WERI-Rb-1 (cell line): ENCODE results near the gene PLD4.
"Not testable (repeated sequence)": the region's sequence is repeated elsewhere in the genome, so short reads cannot be mapped to it uniquely, and the experiment has no call there.

ENCODE experiments used
- DNase-seq: peaks from one replicate; pipeline ENCODE4 v3.0.0-alpha.2; 2020
- H3K27ac ChIP-seq: fragments of 250-450 bp; sonication (Bioruptor Pico); 2 replicates; pipeline ENCODE4 v1.5.1; 2020; ENCODE audit warnings: mild to moderate bottlenecking, moderate library complexity
- H3K27me3 ChIP-seq: fragments of 250-450 bp; sonication (Bioruptor Pico); 2 replicates; pipeline ENCODE4 v1.5.1; 2021; ENCODE audit warnings: mild to moderate bottlenecking, low read depth, moderate library complexity; ENCODE audit not compliant: insufficient read depth, severe bottlenecking
- H3K36me3 ChIP-seq: fragments of 250-450 bp; sonication (Bioruptor Pico); 2 replicates; pipeline ENCODE4 v1.5.1; 2020; ENCODE audit warnings: mild to moderate bottlenecking, moderate library complexity
- H3K4me3 ChIP-seq: 2 replicates; pipeline ENCODE4 v1.5.1; 2011; ENCODE audit warnings: low read depth, mild to moderate bottlenecking, control low read depth, low read length
- H3K9me3 ChIP-seq: fragments of 250-450 bp; sonication (Bioruptor Pico); 2 replicates; pipeline ENCODE4 v1.5.1; 2021; ENCODE audit warnings: mild to moderate bottlenecking, moderate library complexity; ENCODE audit not compliant: severe bottlenecking
- TF ChIP-seq, protein P1 (sequence below): IDR thresholded peaks from 2 replicates; pipeline ENCODE4 v1.5.1; 2011; ENCODE audit warnings: low read depth, mild to moderate bottlenecking, control low read depth, inconsistent platforms, low read length

Gene PLD4

DNA sequence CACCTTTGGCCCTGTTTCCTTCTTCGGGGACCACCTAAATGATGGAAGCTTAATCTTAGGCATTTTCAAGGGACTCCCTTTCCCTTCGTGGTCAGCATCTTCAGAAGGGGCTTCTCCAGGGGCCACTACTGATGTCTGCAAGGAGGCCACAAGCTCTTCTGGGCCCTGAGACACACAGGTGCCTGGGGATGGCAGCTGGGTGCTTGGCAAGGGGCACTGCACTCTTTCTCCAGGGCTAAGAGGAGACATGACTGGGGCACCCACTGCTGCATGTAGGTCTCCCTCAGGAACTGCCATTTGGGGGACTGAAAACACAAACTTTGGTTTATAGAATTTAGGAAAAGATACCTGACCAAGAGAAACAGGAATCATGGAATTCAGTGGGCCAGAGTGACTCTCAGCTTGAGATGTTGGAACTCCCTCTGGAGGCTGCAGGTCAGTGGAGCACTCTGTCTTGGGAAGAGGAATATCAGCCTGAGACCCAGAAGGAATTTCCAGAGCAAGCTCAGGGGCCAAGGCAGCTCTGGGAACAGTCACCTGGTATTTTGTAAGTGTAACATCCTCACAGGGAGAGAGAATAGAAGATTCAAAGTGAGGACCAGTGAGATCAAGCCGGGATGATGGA, 16.0 kb downstream of the PLD4 start:
- Histone ChIP-seq H3K27ac (no peak overlapping the region), H3K9me3 (no peaks in the 10 kb centered on the region), H3K36me3 (no peaks in the 10 kb centered on the region), H3K4me3 (no peak overlapping the region), H3K27me3 (no peaks in the 10 kb centered on the region)
- no peak for DNase-seq
- TF ChIP-seq, protein P1, sequence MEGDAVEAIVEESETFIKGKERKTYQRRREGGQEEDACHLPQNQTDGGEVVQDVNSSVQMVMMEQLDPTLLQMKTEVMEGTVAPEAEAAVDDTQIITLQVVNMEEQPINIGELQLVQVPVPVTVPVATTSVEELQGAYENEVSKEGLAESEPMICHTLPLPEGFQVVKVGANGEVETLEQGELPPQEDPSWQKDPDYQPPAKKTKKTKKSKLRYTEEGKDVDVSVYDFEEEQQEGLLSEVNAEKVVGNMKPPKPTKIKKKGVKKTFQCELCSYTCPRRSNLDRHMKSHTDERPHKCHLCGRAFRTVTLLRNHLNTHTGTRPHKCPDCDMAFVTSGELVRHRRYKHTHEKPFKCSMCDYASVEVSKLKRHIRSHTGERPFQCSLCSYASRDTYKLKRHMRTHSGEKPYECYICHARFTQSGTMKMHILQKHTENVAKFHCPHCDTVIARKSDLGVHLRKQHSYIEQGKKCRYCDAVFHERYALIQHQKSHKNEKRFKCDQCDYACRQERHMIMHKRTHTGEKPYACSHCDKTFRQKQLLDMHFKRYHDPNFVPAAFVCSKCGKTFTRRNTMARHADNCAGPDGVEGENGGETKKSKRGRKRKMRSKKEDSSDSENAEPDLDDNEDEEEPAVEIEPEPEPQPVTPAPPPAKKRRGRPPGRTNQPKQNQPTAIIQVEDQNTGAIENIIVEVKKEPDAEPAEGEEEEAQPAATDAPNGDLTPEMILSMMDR: peak; percentile 62

DNA sequence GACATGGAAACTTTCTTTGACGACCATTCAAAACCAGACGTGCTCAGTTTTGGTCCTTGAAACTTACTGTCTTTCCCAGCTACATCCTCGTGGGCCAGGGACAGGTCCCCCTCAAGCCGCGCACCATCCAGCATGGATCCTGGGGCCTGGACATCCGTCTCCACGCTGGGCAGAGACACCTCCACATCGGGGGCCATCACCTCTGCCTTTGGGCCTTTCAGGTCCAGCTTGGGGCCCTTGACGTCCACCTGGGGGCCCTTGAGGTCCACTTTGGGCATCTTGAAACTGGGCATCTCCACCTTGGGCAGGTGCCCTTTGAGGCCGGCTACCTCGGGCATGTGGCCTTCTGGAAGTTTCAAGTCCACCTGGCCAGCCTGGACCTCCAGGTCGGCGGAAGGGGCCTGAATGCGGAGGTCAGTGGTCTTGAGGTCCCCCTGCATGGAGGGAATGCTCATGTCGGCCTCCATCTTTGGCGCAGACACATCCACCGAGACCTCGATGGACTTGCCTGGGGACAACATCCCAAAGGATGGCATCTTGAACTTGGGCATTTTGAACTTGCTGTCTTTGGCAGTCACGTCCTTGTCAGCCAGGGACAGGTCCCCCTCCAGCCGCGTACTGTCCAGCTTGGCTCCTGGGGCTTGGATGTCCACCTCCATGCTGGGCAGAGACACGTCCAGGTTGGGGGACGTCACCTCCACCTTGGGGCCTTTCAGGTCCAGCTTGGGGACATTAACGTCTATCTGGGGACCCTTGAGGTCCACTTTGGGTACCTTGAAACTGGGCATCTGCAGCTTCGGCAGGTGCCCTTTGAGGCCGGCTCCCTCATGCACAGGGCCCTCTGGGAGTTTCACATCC, 17.1 kb downstream of the PLD4 start:
- TF ChIP-seq, protein P1: no peak
- DNase-seq: peak; percentile 2
- Histone ChIP-seq H3K4me3 (no peak overlapping the region), H3K27ac (no peak overlapping the region), H3K27me3 (no peaks in the 10 kb centered on the region), H3K36me3 (no peaks in the 10 kb centered on the region), H3K9me3 (no peaks in the 10 kb centered on the region)

DNA sequence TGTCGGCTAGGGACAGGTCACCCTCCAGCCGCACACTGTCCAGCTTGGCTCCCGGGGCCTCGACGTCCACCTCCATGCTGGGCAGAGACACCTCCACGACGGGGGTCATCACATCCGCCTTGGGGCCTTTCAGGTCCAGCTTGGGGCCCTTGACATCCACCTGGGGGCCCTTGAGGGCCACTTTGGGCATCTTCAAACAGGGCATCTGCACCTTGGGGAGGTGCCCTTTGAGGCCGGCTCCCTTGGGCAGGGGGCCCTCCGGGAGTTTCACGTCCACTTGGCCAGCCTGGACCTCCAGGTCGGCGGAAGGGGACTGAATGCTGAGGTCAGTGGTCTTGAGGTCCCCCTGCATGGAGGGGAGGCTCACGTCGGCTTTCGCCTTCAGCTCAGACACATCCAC, 17.9 kb downstream of the PLD4 start:
- Histone ChIP-seq H3K27ac (no peak overlapping the region), H3K4me3 (no peak overlapping the region), H3K36me3 (no peaks in the 10 kb centered on the region), H3K9me3 (no peaks in the 10 kb centered on the region), H3K27me3 (no peaks in the 10 kb centered on the region)
- TF ChIP-seq, protein P1: no peak
- DNase-seq: peak; percentile 3

DNA sequence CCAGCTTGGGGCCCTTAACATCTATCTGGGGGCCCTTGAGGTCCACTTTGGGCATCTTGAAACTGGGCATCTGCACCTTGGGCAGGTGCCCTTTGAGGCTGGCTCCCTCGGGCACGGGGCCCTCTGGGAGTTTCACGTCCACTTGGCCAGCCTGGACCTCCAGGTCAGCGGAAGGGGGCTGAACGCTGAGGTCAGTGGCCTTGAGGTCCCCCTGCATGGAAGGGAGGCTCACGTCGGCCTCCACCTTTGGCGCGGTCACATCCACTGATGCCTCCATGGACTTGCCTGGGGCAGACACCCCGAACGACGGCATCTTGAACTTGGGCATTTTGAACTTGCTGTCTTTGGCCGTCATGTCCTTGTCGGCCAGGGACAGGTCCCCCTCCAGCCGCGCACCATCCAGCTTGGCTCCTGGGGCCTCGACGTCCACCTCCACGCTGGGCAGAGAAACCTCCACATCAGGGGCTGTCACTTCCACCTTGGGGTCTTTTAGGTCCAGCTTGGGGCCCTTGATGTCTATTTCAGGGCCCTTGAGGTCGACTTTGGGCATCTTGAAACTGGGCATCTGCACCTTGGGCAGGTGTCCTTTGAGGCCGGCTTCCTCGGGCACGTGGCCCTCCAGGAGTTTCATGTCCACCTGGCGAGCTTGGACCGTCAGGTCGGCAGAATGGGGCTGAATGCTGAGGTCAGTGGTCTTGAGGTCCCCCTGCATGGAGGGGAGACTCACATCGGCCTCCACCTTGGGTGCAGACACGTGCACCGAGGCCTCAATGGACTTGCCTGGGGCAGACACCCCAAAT, 18.7 kb downstream of the PLD4 start:
- H3K27me3 ChIP-seq, H3K9me3 ChIP-seq, H3K4me3 ChIP-seq, H3K27ac ChIP-seq, H3K36me3 ChIP-seq: not testable (repeated sequence)
- peak; percentile 4 for DNase-seq

DNA sequence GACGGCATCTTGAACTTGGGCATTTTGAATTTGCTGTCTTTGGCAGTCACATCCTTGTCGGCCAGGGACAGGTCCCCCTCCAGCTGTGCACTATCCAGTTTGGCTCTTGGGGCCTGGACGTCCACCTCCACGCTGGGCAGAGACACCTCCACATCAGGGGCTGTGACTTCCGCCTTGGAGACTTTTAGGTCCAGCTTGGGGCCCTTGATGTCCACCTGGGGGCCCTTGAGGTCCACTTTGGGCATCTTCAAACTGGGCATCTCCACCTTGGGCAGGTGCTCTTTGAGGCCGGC, 19.3 kb downstream of the PLD4 start:
- not testable (repeated sequence) for H3K4me3 ChIP-seq, H3K36me3 ChIP-seq, H3K27ac ChIP-seq, H3K9me3 ChIP-seq, H3K27me3 ChIP-seq
- peak; percentile 2 for DNase-seq

DNA sequence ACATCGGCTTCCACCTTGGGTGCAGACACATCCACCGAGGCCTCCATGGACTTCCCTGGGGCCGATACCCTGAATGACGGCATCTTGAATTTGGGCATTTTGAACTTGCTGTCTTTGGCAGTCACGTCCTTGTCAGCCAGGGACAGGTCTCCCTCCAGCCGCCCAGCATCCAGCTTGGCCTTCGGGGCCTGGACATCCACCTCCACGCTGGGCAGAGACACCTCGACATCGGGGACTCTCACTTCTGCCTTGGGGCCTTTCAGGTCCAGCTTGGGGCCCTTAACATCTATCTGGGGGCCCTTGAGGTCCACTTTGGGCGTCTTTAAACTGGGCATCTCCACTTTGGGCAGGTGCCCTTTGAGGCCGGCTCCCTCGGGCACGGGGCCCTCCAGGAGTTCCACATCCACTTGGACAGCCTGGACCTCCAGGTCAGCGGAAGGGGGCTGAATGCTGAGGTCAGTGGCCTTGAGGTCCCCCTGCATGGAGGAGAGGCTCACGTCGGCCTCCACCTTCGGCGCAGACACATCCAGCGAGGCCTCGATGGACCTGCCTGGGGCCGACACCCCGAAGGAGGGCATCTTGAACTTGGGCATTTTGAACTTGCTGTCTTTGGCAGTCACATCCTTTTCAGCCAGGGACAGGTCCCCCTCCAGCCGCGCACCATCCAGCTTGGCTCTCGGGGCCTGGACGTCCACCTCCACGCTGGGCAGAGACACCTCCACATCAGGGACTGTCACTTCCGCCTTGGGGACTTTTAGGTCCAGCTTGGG, 19.9 kb downstream of the PLD4 start:
- H3K36me3 ChIP-seq, H3K4me3 ChIP-seq, H3K27me3 ChIP-seq, H3K9me3 ChIP-seq, H3K27ac ChIP-seq: not testable (repeated sequence)
- DNase-seq: peak; percentile 1

DNA sequence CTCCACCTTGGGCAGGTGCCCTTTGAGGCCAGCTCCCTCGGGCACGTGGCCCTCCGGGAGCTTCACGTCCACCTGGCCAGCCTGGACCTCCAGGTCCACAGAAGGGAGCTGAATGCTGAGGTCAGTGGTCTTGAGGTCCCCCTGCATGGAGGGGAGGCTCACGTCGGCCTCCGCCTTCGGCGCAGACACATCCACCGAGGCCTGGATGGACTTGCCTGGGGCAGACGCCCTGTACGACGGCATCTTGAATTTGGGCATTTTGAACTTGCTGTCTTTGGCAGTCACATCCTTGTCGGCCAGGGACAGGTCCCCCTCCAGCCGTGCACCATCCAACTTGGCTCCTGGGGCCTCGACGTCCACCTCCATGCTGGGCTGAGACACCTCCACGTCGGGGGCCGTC, 20.6 kb downstream of the PLD4 start:
- H3K9me3 ChIP-seq, H3K27ac ChIP-seq, H3K4me3 ChIP-seq, H3K36me3 ChIP-seq, H3K27me3 ChIP-seq: not testable (repeated sequence)
- peak; percentile 2 for DNase-seq

DNA sequence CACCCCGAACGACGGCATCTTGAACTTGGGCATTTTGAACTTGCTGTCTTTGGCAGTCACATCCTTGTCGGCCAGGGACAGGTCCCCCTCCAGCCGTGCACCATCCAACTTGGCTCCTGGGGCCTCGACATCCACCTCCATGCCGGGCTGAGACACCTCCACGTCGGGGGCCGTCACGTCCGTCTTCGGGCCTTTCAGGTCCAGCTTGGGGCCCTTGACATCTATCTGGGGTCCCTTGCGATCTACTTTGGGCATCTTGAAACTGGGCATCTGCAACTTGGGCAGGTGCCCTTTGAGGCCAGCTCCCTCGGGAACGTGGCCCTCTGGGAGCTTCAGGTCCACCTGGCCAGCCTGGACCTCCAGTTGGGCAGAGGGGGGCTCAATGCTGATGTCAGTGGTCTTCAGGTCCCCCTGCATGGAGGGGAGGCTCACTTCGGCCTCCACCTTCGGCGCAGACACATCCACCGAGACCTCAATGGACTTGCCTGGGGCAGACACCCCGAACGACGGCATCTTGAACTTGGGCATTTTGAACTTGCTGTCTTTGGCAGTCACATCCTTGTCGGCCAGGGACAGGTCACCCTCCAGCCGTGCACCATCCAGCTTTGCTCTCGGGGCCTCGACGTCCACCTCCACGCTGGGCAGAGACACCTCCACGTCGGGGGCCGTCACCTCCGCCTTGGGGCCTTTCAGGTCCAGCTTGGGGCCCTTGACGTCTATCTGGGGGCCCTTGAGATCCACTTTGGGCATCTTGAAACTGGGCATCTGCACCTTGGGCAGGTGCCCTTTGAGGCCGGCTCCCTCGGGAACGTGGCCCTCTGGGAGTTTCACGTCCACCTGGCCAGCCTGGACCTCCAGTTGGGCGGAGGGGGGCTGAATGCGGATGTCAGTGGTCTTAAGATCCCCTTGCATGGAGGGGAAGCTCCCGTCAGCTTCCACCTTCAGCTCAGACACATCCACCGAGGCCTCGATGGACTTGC, 21.6 kb downstream of the PLD4 start:
- peak; percentile 4 for DNase-seq
- not testable (repeated sequence) for H3K36me3 ChIP-seq, H3K27me3 ChIP-seq, H3K4me3 ChIP-seq, H3K27ac ChIP-seq, H3K9me3 ChIP-seq

DNA sequence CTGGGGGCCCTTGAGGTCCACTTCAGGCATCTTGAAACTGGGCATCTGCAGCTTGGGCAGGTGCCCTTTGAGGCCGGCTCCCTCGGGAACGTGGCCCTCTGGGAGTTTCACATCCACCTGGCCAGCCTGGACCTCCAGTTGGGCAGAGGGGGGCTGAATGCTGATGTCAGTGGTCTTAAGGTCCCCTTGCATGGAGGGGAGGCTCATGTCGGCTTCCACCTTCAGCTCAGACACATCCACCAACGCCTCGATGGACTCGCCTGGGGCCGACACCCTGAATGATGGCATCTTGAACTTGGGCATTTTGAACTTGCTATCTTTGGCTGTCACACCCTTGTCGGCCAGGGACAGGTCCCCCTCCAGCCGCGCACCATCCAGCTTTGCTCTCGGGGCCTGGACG, 22.5 kb downstream of the PLD4 start:
- DNase-seq, H3K36me3 ChIP-seq, H3K27ac ChIP-seq, H3K27me3 ChIP-seq, H3K9me3 ChIP-seq, H3K4me3 ChIP-seq: not testable (repeated sequence)
